ENCODE results near the gene UBE2D1.

GRCh38 chr10:58371473-58371872, 36.7 kb downstream of the UBE2D1 start:
- TF ChIP-seq POLR2A (IDR thresholded peaks at IDR 0.05) = no peak
- TF ChIP-seq, protein P1, sequence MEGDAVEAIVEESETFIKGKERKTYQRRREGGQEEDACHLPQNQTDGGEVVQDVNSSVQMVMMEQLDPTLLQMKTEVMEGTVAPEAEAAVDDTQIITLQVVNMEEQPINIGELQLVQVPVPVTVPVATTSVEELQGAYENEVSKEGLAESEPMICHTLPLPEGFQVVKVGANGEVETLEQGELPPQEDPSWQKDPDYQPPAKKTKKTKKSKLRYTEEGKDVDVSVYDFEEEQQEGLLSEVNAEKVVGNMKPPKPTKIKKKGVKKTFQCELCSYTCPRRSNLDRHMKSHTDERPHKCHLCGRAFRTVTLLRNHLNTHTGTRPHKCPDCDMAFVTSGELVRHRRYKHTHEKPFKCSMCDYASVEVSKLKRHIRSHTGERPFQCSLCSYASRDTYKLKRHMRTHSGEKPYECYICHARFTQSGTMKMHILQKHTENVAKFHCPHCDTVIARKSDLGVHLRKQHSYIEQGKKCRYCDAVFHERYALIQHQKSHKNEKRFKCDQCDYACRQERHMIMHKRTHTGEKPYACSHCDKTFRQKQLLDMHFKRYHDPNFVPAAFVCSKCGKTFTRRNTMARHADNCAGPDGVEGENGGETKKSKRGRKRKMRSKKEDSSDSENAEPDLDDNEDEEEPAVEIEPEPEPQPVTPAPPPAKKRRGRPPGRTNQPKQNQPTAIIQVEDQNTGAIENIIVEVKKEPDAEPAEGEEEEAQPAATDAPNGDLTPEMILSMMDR (IDR thresholded peaks at IDR 0.05) = no peak

All from breast epithelium (tissue), 3 donors.